HG03139 (cell line): ENCODE results near the gene MTARC1.

Experiments used
- ATAC-seq: cut with Tn5 transposase; IDR thresholded peaks from one replicate; pipeline ENCODE4 v1.9.1; 2021; ENCODE audit not compliant: unreplicated experiment

Gene MTARC1

GRCh38 chr1:220786337-220787068 lies at the start of gene MTARC1:
MTARC1 (plus strand) TSS chr1:220786913; CDS start chr1:220786945, 32 bp downstream.
- ATAC-seq = peak; percentile 63

GRCh38 chr1:220741349-220741748 lies 45.4 kb upstream of the MTARC1 start:
- ATAC-seq = no peak

GRCh38 chr1:220741825-220742224 lies 44.9 kb upstream of the MTARC1 start:
- no peak for ATAC-seq

GRCh38 chr1:220742520-220742919 lies 44.2 kb upstream of the MTARC1 start:
- no peak for ATAC-seq

GRCh38 chr1:220746851-220747250 lies 39.9 kb upstream of the MTARC1 start:
- no peak for ATAC-seq

GRCh38 chr1:220747437-220748088 lies 39.1 kb upstream of the MTARC1 start:
- ATAC-seq = no peak

GRCh38 chr1:220748089-220748934 lies 38.4 kb upstream of the MTARC1 start, which contains the start of gene MTARC2:
MTARC2 (plus strand) TSS chr1:220748322; CDS start chr1:220748532, 210 bp downstream.
- ATAC-seq = peak; percentile 75

GRCh38 chr1:220748936-220749335 lies 37.8 kb upstream of the MTARC1 start:
- no peak for ATAC-seq

GRCh38 chr1:220750131-220750515 lies 36.6 kb upstream of the MTARC1 start:
- no peak for ATAC-seq

- no peak for ATAC-seq
These were observed 35.6 kb upstream of the MTARC1 start for GRCh38 chr1:220751111-220751510.

GRCh38 chr1:220754212-220754917 lies 32.3 kb upstream of the MTARC1 start:
- ATAC-seq = no peak

- no peak for ATAC-seq
These were observed 31.8 kb upstream of the MTARC1 start for GRCh38 chr1:220754918-220755295.

GRCh38 chr1:220755309-220755708 lies 31.4 kb upstream of the MTARC1 start:
- ATAC-seq = no peak

GRCh38 chr1:220757441-220757840 lies 29.3 kb upstream of the MTARC1 start:
- ATAC-seq = no peak

GRCh38 chr1:220759147-220759546 lies 27.6 kb upstream of the MTARC1 start:
- no peak for ATAC-seq

- ATAC-seq = no peak
These were observed 24.9 kb upstream of the MTARC1 start for GRCh38 chr1:220761688-220762427.

- no peak for ATAC-seq
These were observed 22.0 kb upstream of the MTARC1 start for GRCh38 chr1:220764757-220765156.

GRCh38 chr1:220767312-220768125 lies 19.2 kb upstream of the MTARC1 start:
- ATAC-seq = no peak

GRCh38 chr1:220768126-220768601 lies 18.5 kb upstream of the MTARC1 start:
- ATAC-seq = no peak
